ENCODE measurements around the gene FADS6.

GRCh38 chr17:74922172-74922571 lies 28.7 kb upstream of the FADS6 start:
- TF ChIP-seq CTCF (IDR thresholded peaks at IDR 0.05; ENCODE audit: low read length): no peak
- TF ChIP-seq EZH2 (optimal IDR thresholded peaks at IDR 0.05; ENCODE audit: low read depth, low read length): no peak
- no peak for TF ChIP-seq EZH2phosphoT487 (IDR thresholded peaks at IDR 0.05; ENCODE audit: low read length)
